OCI-LY7 (cell line): ENCODE measurements around the gene ADARB2.

Experiments used
- EZH2phosphoT487 ChIP-seq: fragments of 200-600 bp; sonication (generic); IDR thresholded peaks from 2 replicates; pipeline ENCODE4 v1.6.1; 2018; ENCODE audit warnings: low read depth, borderline replicate concordance, mild to moderate bottlenecking, mixed run types, antibody characterized with exemption, low read length, moderate library complexity, mixed read lengths
- TF ChIP-seq, protein P1 (sequence below): fragments of 200-600 bp; sonication (generic); conservative IDR thresholded peaks from 2 replicates; pipeline ENCODE4 v1.5.1; 2014; ENCODE audit warnings: mild to moderate bottlenecking, antibody characterized with exemption, low read length, moderate library complexity, mixed read lengths

DNA sequence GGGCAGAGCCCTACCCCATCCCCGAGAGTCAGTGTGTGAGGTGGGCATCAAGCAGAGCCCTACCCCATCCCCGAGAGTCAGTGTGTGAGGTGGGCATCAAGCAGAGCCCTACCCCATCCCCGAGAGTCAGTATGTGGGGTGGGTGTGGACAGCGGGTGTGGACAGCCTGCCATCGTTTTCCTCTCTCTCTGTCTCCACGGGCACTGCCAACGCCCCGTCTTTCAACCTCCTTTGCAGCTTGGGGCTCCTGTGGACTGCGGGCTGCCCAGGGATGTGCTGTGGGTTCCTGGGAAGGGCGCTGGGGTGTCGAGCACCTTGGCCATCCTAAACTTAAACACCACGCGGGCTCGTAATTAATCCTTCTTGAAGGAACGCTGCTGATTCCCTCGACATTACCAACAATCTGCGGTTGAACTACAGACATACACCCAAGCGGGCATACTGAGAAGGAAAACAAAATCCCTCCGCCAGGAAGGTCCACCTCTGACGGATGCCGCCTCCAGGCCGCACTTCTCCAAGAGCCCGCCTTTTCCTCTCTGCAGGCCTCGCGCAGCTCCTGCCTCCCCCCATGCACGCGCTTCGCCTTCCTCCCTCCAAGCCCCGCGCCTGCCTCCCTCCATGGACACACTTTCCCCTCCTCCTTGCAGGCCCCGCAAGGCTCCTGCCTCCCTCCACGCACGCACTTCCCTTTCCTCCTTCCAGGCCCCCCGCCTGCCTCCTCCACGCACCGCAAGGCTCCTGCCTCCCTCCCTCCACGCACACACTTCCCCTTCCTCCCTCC is 65.1 kb downstream of the ADARB2 start:
- TF ChIP-seq, protein P1, sequence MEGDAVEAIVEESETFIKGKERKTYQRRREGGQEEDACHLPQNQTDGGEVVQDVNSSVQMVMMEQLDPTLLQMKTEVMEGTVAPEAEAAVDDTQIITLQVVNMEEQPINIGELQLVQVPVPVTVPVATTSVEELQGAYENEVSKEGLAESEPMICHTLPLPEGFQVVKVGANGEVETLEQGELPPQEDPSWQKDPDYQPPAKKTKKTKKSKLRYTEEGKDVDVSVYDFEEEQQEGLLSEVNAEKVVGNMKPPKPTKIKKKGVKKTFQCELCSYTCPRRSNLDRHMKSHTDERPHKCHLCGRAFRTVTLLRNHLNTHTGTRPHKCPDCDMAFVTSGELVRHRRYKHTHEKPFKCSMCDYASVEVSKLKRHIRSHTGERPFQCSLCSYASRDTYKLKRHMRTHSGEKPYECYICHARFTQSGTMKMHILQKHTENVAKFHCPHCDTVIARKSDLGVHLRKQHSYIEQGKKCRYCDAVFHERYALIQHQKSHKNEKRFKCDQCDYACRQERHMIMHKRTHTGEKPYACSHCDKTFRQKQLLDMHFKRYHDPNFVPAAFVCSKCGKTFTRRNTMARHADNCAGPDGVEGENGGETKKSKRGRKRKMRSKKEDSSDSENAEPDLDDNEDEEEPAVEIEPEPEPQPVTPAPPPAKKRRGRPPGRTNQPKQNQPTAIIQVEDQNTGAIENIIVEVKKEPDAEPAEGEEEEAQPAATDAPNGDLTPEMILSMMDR, result no peak
- TF ChIP-seq EZH2phosphoT487, result no peak
